ENCODE results near the gene CLRN3. TPM values are rescaled to one million over a fixed set of nuclear protein-coding genes. Genes with fewer than 3 reads are reported as not detected.

Gene CLRN3, protein sequence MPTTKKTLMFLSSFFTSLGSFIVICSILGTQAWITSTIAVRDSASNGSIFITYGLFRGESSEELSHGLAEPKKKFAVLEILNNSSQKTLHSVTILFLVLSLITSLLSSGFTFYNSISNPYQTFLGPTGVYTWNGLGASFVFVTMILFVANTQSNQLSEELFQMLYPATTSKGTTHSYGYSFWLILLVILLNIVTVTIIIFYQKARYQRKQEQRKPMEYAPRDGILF
- not detected for polyA plus RNA-seq (2012; ENCODE audit: insufficient read depth, insufficient read length, low read depth)

- TF ChIP-seq, protein P1, sequence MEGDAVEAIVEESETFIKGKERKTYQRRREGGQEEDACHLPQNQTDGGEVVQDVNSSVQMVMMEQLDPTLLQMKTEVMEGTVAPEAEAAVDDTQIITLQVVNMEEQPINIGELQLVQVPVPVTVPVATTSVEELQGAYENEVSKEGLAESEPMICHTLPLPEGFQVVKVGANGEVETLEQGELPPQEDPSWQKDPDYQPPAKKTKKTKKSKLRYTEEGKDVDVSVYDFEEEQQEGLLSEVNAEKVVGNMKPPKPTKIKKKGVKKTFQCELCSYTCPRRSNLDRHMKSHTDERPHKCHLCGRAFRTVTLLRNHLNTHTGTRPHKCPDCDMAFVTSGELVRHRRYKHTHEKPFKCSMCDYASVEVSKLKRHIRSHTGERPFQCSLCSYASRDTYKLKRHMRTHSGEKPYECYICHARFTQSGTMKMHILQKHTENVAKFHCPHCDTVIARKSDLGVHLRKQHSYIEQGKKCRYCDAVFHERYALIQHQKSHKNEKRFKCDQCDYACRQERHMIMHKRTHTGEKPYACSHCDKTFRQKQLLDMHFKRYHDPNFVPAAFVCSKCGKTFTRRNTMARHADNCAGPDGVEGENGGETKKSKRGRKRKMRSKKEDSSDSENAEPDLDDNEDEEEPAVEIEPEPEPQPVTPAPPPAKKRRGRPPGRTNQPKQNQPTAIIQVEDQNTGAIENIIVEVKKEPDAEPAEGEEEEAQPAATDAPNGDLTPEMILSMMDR (IDR thresholded peaks at IDR 0.05; ENCODE audit: low read depth, low read length): no peak
- no peaks in the 10 kb centered on the region for H3K9me3 ChIP-seq
- DNase-seq: no peak
- no peak within 1 kb of the TSS for H3K4me3 ChIP-seq (ENCODE audit: low read depth, low read length)
- H3K4me1 ChIP-seq: no peaks in the 10 kb centered on the region
- H3K27me3 ChIP-seq: 0 out of 2 replicates have a peak, but pooled peaks cover 3% of the 10 kb centered on the region
- no peaks in the 10 kb centered on the region for H3K36me3 ChIP-seq
Measured at GRCh38 chr10:127892743-127893142, at the start of gene CLRN3. Gene CLRN3 (minus strand): TSS chr10:127892941. CDS start chr10:127892784, 157 bp downstream.

DNA sequence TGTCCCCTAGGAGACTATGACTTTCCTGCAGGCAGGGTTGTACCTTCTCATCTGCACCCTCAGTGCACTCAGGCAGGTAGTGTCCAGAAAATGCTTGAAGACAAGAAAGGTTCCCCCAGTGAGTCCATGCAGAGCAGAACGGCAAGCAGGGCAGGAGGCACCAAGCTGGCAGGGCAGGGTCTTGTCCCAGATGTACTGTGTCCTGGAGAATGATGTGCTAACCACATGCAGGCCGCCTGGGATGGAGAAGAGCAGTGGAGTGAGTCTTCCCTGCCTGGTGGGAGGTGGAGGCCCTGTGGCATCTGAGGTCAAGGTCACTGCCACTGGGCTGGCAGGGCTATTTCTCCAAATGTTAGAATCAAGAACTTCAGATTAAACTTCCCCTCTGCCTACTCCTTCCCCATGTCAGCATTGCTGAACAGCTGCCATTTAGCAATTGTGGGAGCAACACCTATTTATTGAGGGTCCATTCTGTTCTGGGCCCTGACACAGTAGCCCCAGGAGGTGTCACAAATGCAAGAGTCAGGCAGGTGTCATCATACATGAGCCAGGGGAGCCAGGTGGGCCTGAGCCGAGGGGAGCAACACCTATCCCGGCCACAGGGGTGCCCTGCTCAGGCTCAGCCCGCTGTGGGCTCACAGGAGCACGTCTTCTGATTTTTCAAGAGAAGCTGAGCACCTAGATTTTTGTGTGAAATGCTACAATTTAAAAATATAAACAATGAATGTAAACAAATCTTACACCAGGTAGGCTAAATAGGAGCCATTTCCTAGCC, 48.3 kb upstream of the CLRN3 start:
- Histone ChIP-seq H3K4me1 (peaks cover 4% of the 10 kb centered on the region; the same call in 1 of the 2 replicates), H3K36me3 (no peaks in the 10 kb centered on the region), H3K9me3 (no peaks in the 10 kb centered on the region), H3K4me3 (ENCODE audit: low read depth, low read length) (no peak overlapping the region), H3K27me3 (no peaks in the 10 kb centered on the region)
- TF ChIP-seq, protein P1 (IDR thresholded peaks at IDR 0.05; ENCODE audit: low read depth, low read length): no peak
- no peak for DNase-seq

- H3K4me3 ChIP-seq (ENCODE audit: low read depth, low read length): no peak overlapping the region
- peaks cover 4% of the 10 kb centered on the region; the same call in 1 of the 2 replicates for H3K4me1 ChIP-seq
- no peaks in the 10 kb centered on the region for H3K9me3 ChIP-seq
- DNase-seq: no peak
- TF ChIP-seq, protein P1 (IDR thresholded peaks at IDR 0.05; ENCODE audit: low read depth, low read length): no peak
- no peaks in the 10 kb centered on the region for H3K27me3 ChIP-seq
- H3K36me3 ChIP-seq: no peaks in the 10 kb centered on the region
Measured at GRCh38 chr10:127939786-127940330, 47.1 kb upstream of the CLRN3 start.

DNA sequence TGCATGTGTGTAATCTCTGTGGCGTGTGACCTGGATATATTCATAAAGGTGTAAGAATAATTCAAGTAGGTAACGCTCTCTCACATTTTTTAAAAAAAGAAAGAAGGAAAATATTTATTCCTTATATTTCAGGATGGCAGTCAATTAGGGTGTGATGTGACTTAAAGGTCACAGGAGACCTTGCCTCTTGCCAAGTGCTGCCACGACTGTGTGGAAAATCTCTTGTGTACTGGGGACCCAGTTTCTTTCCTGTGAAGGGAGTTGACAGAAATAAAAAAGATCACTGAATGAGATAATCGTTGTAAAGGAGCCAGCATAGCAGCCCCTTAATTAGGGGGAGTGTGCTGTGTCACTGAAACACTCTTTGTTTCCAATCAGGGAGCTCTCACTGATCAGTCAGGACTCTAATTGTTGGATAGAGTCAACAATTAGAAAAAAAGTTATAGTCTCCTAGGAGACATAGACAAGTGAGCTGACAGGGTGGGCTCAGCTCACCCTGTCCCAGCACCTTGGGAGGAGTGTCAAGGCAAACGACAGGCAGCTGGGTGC, 45.2 kb upstream of the CLRN3 start:
- Histone ChIP-seq H3K27me3 (no peaks in the 10 kb centered on the region), H3K4me3 (ENCODE audit: low read depth, low read length) (no peak overlapping the region)
- TF ChIP-seq, protein P1 (IDR thresholded peaks at IDR 0.05; ENCODE audit: low read depth, low read length): no peak

GRCh38 chr10:127937069-127937468, 44.3 kb upstream of the CLRN3 start:
- H3K27me3 ChIP-seq: no peaks in the 10 kb centered on the region
- no peaks in the 10 kb centered on the region for H3K36me3 ChIP-seq
- DNase-seq: no peak
- no peaks in the 10 kb centered on the region for H3K9me3 ChIP-seq
- no peak overlapping the region for H3K4me3 ChIP-seq (ENCODE audit: low read depth, low read length)
- TF ChIP-seq, protein P1 (IDR thresholded peaks at IDR 0.05; ENCODE audit: low read depth, low read length): no peak
- H3K4me1 ChIP-seq: no peaks in the 10 kb centered on the region

More for the DNA sequence above, 45.2 kb upstream of the CLRN3 start:
- no peaks in the 10 kb centered on the region for H3K9me3 ChIP-seq
- peaks cover 3% of the 10 kb centered on the region; the same call in 1 of the 2 replicates for H3K4me1 ChIP-seq
- DNase-seq: no peak
- H3K36me3 ChIP-seq: no peaks in the 10 kb centered on the region

Data from BE2C (cell line).